ENCODE measurements around the gene SORBS2.

DNA sequence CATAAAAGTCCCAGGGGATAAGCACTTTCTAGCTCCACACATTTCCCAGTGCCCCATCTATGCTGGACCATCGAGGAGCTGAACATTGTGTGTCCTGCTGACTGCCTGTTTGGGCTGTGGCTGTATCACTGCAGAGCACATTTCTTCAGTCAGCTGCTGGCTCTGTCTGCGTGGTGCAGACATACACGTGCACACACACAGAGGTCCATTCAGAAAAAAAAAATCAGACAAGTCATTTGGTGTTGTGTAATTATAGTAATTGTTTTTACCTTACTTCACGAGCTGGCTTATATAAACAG lies 275.6 kb downstream of the SORBS2 start:
- TF ChIP-seq, protein P1, sequence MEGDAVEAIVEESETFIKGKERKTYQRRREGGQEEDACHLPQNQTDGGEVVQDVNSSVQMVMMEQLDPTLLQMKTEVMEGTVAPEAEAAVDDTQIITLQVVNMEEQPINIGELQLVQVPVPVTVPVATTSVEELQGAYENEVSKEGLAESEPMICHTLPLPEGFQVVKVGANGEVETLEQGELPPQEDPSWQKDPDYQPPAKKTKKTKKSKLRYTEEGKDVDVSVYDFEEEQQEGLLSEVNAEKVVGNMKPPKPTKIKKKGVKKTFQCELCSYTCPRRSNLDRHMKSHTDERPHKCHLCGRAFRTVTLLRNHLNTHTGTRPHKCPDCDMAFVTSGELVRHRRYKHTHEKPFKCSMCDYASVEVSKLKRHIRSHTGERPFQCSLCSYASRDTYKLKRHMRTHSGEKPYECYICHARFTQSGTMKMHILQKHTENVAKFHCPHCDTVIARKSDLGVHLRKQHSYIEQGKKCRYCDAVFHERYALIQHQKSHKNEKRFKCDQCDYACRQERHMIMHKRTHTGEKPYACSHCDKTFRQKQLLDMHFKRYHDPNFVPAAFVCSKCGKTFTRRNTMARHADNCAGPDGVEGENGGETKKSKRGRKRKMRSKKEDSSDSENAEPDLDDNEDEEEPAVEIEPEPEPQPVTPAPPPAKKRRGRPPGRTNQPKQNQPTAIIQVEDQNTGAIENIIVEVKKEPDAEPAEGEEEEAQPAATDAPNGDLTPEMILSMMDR (IDR thresholded peaks at IDR 0.05; ENCODE audit: borderline replicate concordance, extremely low read depth, low read length, poor library complexity, severe bottlenecking): no peak
- no peak for TF ChIP-seq EZH2 (IDR thresholded peaks at IDR 0.05; ENCODE audit: borderline replicate concordance, low read depth, low read length, severe bottlenecking)

All from DND-41 (cell line).